ENCODE results near the gene RGS5. TPM values are rescaled to one million over a fixed set of nuclear protein-coding genes. Genes with fewer than 3 reads are reported as not detected.

The RGS5 gene, protein sequence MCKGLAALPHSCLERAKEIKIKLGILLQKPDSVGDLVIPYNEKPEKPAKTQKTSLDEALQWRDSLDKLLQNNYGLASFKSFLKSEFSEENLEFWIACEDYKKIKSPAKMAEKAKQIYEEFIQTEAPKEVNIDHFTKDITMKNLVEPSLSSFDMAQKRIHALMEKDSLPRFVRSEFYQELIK
- total RNA-seq, result 106 and 114 TPM in 2 replicates

GRCh38 chr1:163202833-163203451, at the start of gene RGS5:
Gene RGS5 (minus strand): TSS chr1:163202916. CDS start chr1:163202835, 81 bp downstream.

Other genes starting within 250 kb of the RGS5 start
- gene RGS4, start 133.6 kb downstream of the RGS5 start, total RNA-seq, result 230 and 235 TPM in 2 replicates
- gene NUF2, start 119.0 kb upstream of the RGS5 start, total RNA-seq, result 21.8 and 27.2 TPM in 2 replicates